Cardiac muscle cell (in vitro differentiated cells and primary cell): Measurements from ENCODE around the gene SRSF7. TPM values are rescaled to one million over a fixed set of nuclear protein-coding genes. Genes with fewer than 3 reads are reported as not detected.
"Not testable (repeated sequence)": the region's sequence is repeated elsewhere in the genome, so short reads cannot be mapped to it uniquely, and the experiment has no call there.

Source experiments
- DNase-seq, 2 donors: peaks; one replicate each; pipeline versions ENCODE4 v3.0.0 to v3.0.0-alpha.2; 2010 to 2017; ENCODE audit warnings: low read depth in 1 of 2, low spot score in 1 of 2
- H3K27ac ChIP-seq: fragments of 200-600 bp; sonication (generic); 2 replicates; pipeline ENCODE4 v1.5.1; 2016
- H3K27me3 ChIP-seq: fragments of 200-600 bp; sonication (generic); 2 replicates; pipeline ENCODE4 v1.6.0; 2016; ENCODE audit warnings: control low read depth
- H3K36me3 ChIP-seq: fragments of 200-600 bp; sonication (generic); 2 replicates; pipeline ENCODE4 v1.5.1; 2016; ENCODE audit warnings: control low read depth
- H3K4me1 ChIP-seq: fragments of 200-600 bp; sonication (generic); 2 replicates; pipeline ENCODE4 v1.8.1; 2017; ENCODE audit warnings: low read depth, mild to moderate bottlenecking, mixed run types
- H3K4me3 ChIP-seq: fragments of 200-600 bp; sonication (generic); 2 replicates; pipeline ENCODE4 v1.5.1; 2016; ENCODE audit warnings: mild to moderate bottlenecking
- H3K9me3 ChIP-seq: fragments of 200-600 bp; sonication (generic); 2 replicates; pipeline ENCODE4 v1.5.1; 2017; ENCODE audit warnings: low read depth, mild to moderate bottlenecking, control low read depth
- polyA plus RNA-seq: library from polyadenylated mRNA; unstranded; fragments of >200 nt; fragmentation: Nextera tagmentation; extraction: Ambion mirVana; gene quantifications from 2 replicates; pipeline ENCODE4 v1.2.1, GENCODE V29; 2016
- total RNA-seq: library from RNA; depleted of rRNA; stranded (reverse); fragments of >200 nt; gene quantifications from 2 replicates; pipeline ENCODE4 v1.2.3, GENCODE V29; 2016
- TF ChIP-seq, protein P1 (sequence below): IDR thresholded peaks from 2 replicates; pipeline ENCODE4 v1.5.1; 2012; ENCODE audit warnings: low read depth, mild to moderate bottlenecking, low read length

Gene SRSF7
- total and polyA plus RNA-seq, 2 experiments from 2014 or later, result 118 to 136 TPM

DNA sequence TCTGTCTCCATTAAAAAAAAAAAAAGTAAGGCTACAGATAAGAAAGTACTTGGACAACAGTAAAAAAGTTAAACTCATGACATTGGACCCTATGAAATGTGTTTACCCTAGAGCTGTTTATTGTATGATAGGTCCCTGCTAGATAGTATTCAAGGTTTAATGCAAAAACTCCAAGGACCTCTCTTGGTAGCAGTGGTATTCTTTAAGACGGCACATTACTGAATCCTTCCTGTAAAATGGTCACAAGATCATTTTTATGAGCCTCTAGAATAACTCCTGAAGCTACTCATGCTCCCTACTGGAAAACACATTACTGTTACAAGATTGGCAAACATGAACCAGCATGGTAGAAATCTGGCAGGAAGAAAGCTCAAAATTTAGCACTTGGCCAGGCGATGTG is 46.5 kb downstream of the SRSF7 start:
- no peak for DNase-seq
- no peaks in the 10 kb centered on the region for H3K27me3 ChIP-seq
- H3K36me3 ChIP-seq, result no peaks in the 10 kb centered on the region
- no peaks in the 10 kb centered on the region for H3K9me3 ChIP-seq
- no peaks in the 10 kb centered on the region for H3K4me1 ChIP-seq
- no peak overlapping the region for H3K4me3 ChIP-seq
- no peak overlapping the region for H3K27ac ChIP-seq
- TF ChIP-seq, protein P1, sequence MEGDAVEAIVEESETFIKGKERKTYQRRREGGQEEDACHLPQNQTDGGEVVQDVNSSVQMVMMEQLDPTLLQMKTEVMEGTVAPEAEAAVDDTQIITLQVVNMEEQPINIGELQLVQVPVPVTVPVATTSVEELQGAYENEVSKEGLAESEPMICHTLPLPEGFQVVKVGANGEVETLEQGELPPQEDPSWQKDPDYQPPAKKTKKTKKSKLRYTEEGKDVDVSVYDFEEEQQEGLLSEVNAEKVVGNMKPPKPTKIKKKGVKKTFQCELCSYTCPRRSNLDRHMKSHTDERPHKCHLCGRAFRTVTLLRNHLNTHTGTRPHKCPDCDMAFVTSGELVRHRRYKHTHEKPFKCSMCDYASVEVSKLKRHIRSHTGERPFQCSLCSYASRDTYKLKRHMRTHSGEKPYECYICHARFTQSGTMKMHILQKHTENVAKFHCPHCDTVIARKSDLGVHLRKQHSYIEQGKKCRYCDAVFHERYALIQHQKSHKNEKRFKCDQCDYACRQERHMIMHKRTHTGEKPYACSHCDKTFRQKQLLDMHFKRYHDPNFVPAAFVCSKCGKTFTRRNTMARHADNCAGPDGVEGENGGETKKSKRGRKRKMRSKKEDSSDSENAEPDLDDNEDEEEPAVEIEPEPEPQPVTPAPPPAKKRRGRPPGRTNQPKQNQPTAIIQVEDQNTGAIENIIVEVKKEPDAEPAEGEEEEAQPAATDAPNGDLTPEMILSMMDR, result no peak

DNA sequence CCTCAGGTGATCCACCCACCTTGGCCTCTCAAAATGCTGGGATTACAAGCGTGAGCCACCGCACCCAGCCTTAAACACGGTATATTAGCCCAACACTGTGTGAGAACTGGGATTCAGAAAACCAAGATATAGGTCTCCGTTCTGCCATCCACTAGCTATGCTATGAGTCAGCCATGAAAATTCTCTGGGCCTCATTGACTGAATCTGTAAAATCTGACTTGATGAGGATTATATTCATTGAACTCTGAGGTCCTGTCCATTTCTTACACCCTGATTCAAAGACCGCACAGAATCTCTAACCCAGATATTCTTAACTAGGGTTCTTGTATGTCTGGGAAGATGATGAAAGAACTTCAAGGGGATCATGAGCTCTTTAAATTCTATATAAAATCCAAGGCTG is 47.8 kb downstream of the SRSF7 start:
- H3K9me3 ChIP-seq, H3K27ac ChIP-seq, H3K4me1 ChIP-seq, H3K4me3 ChIP-seq, H3K36me3 ChIP-seq, H3K27me3 ChIP-seq: not testable (repeated sequence)
- peak in 1 of 2 donors; percentile 17 for DNase-seq

DNA sequence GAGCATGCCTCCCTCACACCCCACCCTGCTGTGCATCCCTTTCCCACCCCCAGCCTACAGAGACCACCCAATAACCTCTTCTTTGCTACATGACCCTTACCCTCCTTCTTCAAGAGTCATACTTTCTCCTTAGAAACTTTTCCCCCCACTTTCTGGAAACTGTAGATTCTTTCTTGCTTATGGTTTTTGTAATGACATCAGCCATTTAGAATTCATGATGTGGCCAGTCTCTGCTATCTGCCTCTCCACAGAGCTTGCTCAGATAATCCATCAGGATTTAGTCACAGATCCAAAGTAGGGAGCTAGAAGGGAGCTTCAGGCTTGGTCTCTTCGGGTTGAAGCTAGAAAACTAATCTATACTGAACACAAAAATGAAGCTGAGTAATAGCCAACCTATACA is 48.7 kb downstream of the SRSF7 start:
- Histone ChIP-seq H3K4me3 (no peak overlapping the region), H3K4me1 (no peaks in the 10 kb centered on the region), H3K9me3 (no peaks in the 10 kb centered on the region), H3K27me3 (no peaks in the 10 kb centered on the region), H3K36me3 (no peaks in the 10 kb centered on the region), H3K27ac (no peak overlapping the region)
- peak in 1 of 2 donors; percentile 77 for DNase-seq
- TF ChIP-seq, protein P1, result no peak

DNA sequence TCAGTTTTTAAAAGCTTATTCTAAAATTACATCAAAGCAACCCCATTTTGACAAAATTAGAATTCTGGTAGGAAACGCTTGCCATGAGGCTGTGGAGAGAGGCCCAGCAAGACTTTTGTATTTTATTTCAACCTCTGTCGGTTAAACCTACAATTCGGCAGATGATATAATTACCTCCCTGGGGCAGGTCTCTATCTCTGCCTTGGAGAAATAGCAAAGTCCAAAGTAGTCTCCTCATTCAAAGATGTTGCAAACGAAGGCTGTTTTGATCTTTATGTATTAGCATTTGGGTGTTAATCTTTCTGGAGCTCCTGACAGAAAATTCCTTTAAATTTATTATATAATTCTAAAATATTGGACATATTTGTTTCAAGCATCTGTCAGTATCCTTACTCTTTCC is 49.6 kb downstream of the SRSF7 start:
- DNase-seq, result no peak
- H3K9me3 ChIP-seq, result no peaks in the 10 kb centered on the region
- H3K27me3 ChIP-seq, result no peaks in the 10 kb centered on the region
- TF ChIP-seq, protein P1, result no peak
- no peak overlapping the region for H3K27ac ChIP-seq
- no peaks in the 10 kb centered on the region for H3K36me3 ChIP-seq
- H3K4me1 ChIP-seq, result no peaks in the 10 kb centered on the region
- H3K4me3 ChIP-seq, result no peak overlapping the region

DNA sequence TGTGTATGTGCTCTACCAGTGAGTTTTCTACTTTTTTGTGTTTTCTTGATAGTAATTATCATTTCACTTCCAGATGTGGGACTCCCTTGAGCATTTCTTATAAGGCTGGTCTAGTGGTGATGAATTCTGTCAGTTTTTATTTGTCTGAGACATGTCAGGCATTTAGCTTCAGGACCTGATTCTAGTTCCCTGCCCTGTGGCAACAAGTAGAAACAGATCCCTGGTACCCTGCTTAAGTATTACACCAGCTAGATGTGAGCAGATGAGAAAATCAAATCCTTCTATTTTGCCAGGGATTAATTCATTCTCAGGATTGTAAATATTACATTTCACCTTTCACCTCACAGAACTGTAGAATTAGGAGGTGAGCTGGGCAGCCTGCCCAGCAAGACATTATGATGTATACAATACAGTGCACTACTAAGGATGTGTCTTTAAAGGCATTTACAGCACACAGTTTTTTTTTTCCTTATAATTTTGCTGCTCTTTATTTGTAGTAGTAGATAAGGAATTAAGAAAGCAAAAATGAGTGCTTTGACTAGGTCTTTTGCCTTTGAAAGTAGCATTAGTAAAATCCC is 50.2 kb downstream of the SRSF7 start:
- Histone ChIP-seq H3K4me3 (no peak overlapping the region), H3K9me3 (no peaks in the 10 kb centered on the region), H3K4me1 (no peaks in the 10 kb centered on the region), H3K36me3 (no peaks in the 10 kb centered on the region), H3K27ac (no peak overlapping the region), H3K27me3 (no peaks in the 10 kb centered on the region)
- DNase-seq, result no peak
- TF ChIP-seq, protein P1, result no peak

DNA sequence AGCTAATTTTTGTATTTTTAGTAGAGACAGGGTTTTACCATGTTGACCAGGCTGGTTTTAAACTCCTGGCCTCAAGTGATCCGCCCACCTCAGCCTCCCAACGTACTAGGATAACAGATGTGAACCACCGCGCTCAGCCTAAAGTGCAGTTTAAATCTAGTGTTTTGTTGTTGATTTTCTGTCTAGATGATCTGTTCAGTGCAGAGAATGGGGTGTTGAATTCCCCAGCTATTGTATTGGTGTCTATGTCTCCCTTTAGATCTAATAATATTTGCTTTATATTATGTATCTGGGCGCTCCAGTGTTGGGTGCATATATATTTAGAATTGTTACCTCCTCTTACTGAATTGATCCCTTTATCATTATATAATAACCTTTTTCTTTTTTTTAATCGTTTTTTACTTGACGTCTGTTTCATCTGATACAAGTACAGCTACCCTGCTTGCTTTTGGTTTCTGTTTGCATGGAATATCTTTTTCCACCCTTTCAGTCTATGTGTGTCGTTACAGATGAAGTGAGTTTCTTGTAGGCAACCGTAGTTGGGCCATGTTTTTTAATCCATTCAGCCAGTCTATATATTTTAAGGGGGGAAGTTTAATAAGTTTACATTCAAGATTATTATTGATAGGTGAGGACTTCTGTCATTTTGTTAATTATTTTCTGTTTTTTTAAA is 50.9 kb downstream of the SRSF7 start:
- TF ChIP-seq, protein P1, result no peak
- Histone ChIP-seq H3K27ac (no peak overlapping the region), H3K4me1 (no peaks in the 10 kb centered on the region), H3K9me3 (no peaks in the 10 kb centered on the region), H3K27me3 (no peaks in the 10 kb centered on the region), H3K36me3 (no peaks in the 10 kb centered on the region), H3K4me3 (no peak overlapping the region)
- DNase-seq, result no peak
